Activated naive CD4-positive, alpha-beta T cell treated with anti-CD3 and anti-CD28 coated beads for 36 hours (primary cell): ENCODE measurements around the gene ELF1. TPM values are rescaled to one million over a fixed set of nuclear protein-coding genes. Genes with fewer than 3 reads are reported as not detected.

Experiments
- CTCF ChIA-PET: fragments of 350-600 bp; sonication (Branson Sonifier 250); formaldehyde crosslinking; loops from one replicate; lab custom pipeline; 2021; ENCODE audit warnings: antibody characterized with exemption; lab: Charles Lee
- DNase-seq: peaks from one replicate; pipeline ENCODE4 v3.0.0-alpha.2; 2020
- H3K27ac Mint-ChIP-seq: one replicate; pipeline ENCODE4 v1.8.0; 2021; ENCODE audit warnings: mild to moderate bottlenecking, mixed read lengths
- H3K27me3 Mint-ChIP-seq: one replicate; pipeline ENCODE4 v1.8.0; 2021; ENCODE audit warnings: low read depth, mixed read lengths
- H3K36me3 Mint-ChIP-seq: one replicate; pipeline ENCODE4 v1.8.0; 2021; ENCODE audit warnings: low read depth, mixed read lengths
- H3K4me1 Mint-ChIP-seq: one replicate; pipeline ENCODE4 v1.8.0; 2021; ENCODE audit warnings: low read depth, mixed read lengths
- H3K4me3 Mint-ChIP-seq: one replicate; pipeline ENCODE4 v1.8.0; 2021; ENCODE audit warnings: mild to moderate bottlenecking, moderate library complexity, mixed read lengths
- H3K9me3 Mint-ChIP-seq: one replicate; pipeline ENCODE4 v1.8.0; 2021; ENCODE audit warnings: mixed read lengths
- intact Hi-C: fragments of 100-400 bp; cut with micrococcal nuclease; formaldehyde crosslinking; loops from one replicate; pipeline ENCODE4 v1.15.1; 2023
- total RNA-seq, 2 experiments: library from RNA; stranded (reverse); gene quantifications; one replicate each; pipeline ENCODE4 v1.2.3, GENCODE V29; 2021

Gene ELF1
- total RNA-seq, 2 experiments from 2014 or later = 61.7 to 62.3 TPM

DNA sequence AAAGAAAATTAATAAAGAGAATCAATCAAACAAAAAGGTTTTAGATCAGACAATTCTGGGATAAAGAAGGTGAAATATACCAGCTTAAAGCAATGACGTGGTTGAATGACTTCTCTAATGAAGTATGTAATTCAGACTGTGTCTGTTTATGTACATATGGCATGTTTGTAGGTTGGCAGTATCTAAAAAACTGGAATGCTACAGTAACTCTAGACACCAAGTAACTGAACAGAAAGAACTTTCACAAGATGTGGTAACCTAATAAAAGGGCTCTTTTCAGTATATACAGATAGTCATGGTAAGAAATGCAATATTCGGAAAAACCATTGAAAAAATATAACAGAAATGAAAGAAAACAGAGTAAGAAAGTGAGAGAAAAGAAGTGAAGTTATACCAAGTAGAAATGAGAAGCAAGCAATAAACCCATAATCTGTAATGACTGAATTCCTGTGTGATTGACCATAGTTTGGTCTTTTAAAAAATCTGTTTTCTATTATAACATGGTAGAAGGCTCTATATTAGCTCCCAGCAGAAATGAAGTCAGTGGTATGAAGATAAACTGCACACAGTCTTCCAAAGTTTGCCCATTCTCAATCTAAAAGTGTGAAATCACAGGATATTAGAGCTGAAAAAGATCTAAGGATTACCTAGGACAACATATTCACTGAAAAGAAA lies 31.4 kb downstream of the ELF1 start:
- no peak for DNase-seq
- Mint-ChIP-seq H3K36me3 (peaks cover 1% of the 10 kb centered on the region), H3K9me3 (no peaks in the 10 kb centered on the region), H3K27me3 (no peaks in the 10 kb centered on the region), H3K4me1 (peaks cover 81% of the 10 kb centered on the region), H3K4me3 (no peak overlapping the region), H3K27ac (peak overlapping the region; percentile 28)
- intact Hi-C loops = loop anchor here (10.0 kb wide), 1 partner anchor 883 kb away; no protein-coding TSS in a partner anchor
- CTCF ChIA-PET = interaction anchor here (0.6 to 1.6 kb wide), 3 partner anchors 9 to 72 kb away, joined by 3 to 4 read pairs (median 4); no protein-coding TSS in a partner anchor

DNA sequence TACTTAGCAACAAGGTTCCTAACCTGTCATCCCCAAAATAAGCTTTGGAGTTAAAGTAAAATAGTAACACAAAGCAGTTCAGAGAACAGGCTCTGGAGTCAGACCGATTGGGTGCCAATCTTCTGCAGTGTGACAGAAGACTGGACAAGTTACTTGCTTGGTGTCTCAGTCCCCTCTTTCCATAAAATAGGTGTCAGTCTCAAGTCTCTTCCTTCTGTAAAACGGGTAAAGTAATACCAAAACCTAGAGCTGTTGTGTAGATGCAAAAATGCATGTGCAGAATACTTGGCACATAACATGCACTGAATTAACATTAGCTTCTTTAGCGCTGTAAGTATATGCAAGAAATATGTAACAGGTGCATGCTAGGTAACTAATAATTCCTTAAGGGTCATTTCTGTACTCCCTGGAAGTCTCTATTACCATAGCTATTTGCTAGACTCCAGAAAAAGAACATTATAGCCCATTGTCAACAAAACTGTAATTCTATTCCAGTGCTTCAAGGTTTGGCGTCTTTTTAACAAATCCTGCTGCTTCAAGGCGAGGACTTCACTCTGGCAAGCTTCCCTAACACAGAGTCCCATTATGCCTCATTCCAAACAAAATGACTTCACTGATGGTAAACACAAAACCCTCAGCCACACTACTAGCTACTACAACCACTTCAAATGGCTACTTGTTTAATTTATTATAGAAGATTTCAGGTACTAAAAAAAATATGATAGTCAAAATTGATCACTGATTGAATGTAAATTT lies 32.8 kb downstream of the ELF1 start:
- Mint-ChIP-seq H3K9me3 (no peaks in the 10 kb centered on the region), H3K36me3 (peaks cover 5% of the 10 kb centered on the region), H3K27ac (peak overlapping the region; percentile 100), H3K27me3 (no peaks in the 10 kb centered on the region), H3K4me3 (peak overlapping the region; percentile 75), H3K4me1 (peaks cover 69% of the 10 kb centered on the region)
- CTCF ChIA-PET = interaction anchor here (0.6 to 1.6 kb wide), 4 partner anchors 23 to 73 kb away, joined by 3 to 5 read pairs (median 4); no protein-coding TSS in a partner anchor
- intact Hi-C loops = loop anchor here (1.0 to 10.0 kb wide), 2 partner anchors 9 to 881 kb away; no protein-coding TSS in a partner anchor
- DNase-seq = no peak

DNA sequence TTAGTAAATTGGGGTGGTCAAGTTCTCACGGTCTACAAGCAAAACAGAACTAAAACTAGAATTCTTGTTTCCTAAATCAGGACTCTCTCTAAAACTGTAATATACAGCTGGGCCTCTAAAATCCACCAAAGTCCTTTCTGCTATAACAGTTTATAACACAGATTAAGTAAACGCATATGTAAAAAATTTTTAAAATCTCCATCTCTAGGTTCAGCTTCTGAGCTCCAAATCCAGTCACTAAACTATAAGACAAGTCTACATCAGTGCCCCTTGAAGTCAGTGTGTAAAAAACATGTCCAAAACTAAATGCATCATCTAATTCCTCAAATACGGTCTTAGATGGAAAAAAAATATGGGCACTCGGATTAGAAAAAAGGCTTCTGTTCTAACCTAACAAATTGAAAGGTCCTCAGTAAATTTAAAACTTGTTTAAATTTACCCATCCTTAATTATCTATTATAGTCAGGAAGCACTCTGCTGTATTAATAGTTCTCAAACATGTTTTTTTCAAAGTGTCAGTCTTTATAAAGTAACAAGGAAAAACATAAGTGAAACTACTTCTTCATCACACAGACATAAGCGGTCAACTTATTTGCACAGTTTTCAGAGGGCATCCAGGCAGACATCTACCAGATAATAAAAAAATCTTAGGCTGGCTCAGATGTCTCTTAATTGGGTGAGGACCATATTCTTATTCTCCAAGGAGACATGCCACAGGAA lies 33.6 kb downstream of the ELF1 start:
- CTCF ChIA-PET = interaction anchor here (1.2 to 1.5 kb wide), 2 partner anchors 11 to 64 kb away, joined by 3 to 4 read pairs; no protein-coding TSS in a partner anchor
- Mint-ChIP-seq H3K36me3 (peaks cover 9% of the 10 kb centered on the region), H3K4me3 (peak overlapping the region; percentile 75), H3K27ac (peak overlapping the region; percentile 100), H3K9me3 (no peaks in the 10 kb centered on the region), H3K27me3 (no peaks in the 10 kb centered on the region), H3K4me1 (peaks cover 66% of the 10 kb centered on the region)
- intact Hi-C loops = loop anchor here (1.0 to 10.0 kb wide), 2 partner anchors 10 to 881 kb away; no protein-coding TSS in a partner anchor
- DNase-seq = no peak

DNA sequence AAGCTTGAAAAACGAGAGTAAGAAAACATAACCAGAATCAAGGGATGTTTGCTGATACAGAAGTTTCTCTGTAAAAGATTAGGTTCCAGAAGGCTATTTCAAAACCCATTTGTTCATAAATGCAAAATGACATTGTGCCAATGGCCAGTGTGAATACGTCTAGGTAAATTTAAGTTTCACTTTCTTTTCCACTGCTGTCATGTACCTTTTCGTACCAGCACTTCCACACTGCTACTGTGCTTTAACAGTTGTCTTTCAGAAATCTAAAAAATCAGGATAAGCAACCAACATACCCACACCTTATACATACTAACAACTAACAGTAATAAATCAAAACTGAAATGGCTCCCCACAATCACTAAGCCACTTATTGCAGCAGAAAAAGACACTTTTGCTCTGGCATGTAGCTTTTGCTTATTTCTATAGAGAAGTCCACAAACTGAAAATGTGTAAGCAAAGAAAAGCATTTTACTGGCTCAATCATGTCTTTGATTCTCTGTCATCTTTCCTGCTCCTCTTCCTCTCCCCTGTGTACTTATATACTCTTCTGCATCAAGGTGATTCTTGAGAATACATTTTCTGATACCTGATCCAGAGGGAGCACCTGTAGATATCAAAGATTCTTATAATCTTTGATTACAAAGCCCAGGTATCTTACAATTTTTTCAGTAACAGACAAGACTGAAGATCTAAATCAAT lies 34.3 kb downstream of the ELF1 start:
- Mint-ChIP-seq H3K27ac (peak overlapping the region; percentile 100), H3K4me3 (peak overlapping the region; percentile 75), H3K36me3 (peaks cover 12% of the 10 kb centered on the region), H3K27me3 (no peaks in the 10 kb centered on the region), H3K9me3 (no peaks in the 10 kb centered on the region), H3K4me1 (peaks cover 65% of the 10 kb centered on the region)
- DNase-seq = no peak
- CTCF ChIA-PET = interaction anchor here (0.6 to 1.5 kb wide), 3 partner anchors 11 to 31 kb away, joined by 3 to 4 read pairs (median 3); no protein-coding TSS in a partner anchor
- intact Hi-C loops = loop anchor here (5.0 to 10.0 kb wide), 3 partner anchors 323 to 880 kb away; partner anchors contain the start of gene NAA16

DNA sequence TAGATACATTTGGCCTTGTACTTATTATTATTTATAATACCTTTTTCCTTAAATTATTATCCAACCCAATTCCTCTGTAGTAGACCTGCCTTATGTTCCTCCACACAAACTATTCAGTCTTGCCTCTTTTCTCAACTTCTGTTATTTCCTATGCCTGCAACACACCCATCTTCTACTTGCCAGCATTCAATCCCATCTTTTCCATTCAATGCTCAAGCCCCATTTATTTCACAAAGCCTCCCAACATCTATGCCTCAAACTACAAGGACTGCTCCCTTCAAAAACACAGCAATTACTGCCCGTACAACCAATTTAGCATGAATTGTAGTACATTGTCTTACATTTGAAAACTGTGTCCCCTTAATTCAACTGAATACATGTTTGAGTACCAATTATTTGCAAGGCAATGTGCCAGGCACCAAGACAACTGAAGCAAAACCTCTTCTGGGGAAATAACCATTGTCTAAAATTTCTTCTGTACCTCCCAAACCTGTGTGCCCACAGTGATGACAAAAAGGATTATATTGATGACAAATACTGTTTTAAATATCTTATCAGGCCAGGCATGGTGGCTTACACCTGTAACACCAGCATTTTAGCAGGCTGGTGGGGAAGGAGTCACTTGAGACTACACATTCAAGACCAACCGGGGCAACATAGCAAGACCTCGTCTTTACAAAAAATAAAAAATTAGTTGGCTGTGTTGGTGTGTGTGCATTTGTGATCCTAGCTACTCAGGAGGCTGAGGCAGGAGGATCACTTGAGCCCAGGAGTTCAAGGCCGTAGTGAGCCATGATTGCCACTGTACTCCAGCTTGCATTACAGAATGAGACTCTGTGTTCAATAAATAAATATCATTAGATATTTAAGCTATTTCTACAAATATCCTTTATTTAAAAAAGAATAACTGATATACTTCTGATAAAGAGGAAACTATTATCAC lies 35.1 kb downstream of the ELF1 start:
- Mint-ChIP-seq H3K9me3 (no peaks in the 10 kb centered on the region), H3K27ac (peak overlapping the region; percentile 100), H3K36me3 (peaks cover 16% of the 10 kb centered on the region), H3K4me3 (peak overlapping the region; percentile 75), H3K27me3 (no peaks in the 10 kb centered on the region), H3K4me1 (peaks cover 60% of the 10 kb centered on the region)
- DNase-seq = no peak
- intact Hi-C loops = loop anchor here (1.0 to 10.0 kb wide), 4 partner anchors 24 to 879 kb away; partner anchors contain the start of gene NAA16
- CTCF ChIA-PET = interaction anchor here (0.6 to 1.5 kb wide), 3 partner anchors 10 to 32 kb away, joined by 3 to 4 read pairs (median 3); no protein-coding TSS in a partner anchor

DNA sequence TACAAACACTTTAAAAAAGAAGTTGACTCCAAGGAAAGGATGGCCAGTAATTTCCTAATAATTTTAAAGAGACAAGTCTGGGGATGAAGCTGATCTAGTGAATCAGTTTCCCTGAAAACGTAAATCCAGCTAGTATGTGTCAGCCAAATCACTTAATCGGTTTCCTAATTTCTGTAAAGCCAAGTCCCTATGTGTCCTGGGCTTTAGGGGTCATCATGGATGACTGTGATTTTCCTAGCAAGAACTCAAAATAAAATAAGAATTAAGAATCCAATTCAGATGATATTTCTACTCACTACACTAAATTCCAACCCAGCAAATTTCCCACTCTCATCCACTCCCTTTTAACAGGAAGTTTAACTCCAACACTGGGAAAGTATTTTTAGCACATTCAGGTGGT lies 35.9 kb downstream of the ELF1 start:
- peaks cover 55% of the 10 kb centered on the region for H3K4me1 Mint-ChIP-seq
- no peaks in the 10 kb centered on the region for H3K9me3 Mint-ChIP-seq
- H3K27me3 Mint-ChIP-seq = no peaks in the 10 kb centered on the region
- peaks cover 18% of the 10 kb centered on the region for H3K36me3 Mint-ChIP-seq
- CTCF ChIA-PET = no interaction called here
- H3K4me3 Mint-ChIP-seq = peak overlapping the region; percentile 90
- peak overlapping the region; percentile 100 for H3K27ac Mint-ChIP-seq
- intact Hi-C loops = loop anchor here (1.0 to 10.0 kb wide), 4 partner anchors 25 to 878 kb away; partner anchors contain the start of gene NAA16
- no peak for DNase-seq

DNA sequence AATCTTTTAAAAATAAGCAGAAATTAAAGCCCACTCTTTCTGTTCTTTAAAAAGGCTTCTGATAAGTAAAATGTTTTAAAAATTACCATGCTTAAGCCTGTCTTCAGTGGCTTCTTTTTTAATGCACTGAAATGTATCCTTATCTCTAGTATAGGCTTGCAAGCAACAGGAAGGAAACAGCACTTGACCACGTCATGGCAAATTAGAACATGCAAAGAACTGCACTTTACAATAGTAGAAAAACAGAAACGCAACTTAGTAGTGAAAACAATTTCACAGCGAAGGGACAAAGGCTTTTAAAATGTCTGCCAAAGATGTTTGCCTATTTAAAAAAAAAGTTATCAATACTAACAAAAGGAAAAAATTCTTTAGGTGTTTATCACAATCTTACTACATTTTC lies 36.3 kb downstream of the ELF1 start:
- Mint-ChIP-seq H3K36me3 (peaks cover 23% of the 10 kb centered on the region), H3K4me3 (peak overlapping the region; percentile 90), H3K27ac (peak overlapping the region; percentile 100), H3K9me3 (no peaks in the 10 kb centered on the region), H3K27me3 (no peaks in the 10 kb centered on the region), H3K4me1 (peaks cover 55% of the 10 kb centered on the region)
- intact Hi-C loops = loop anchor here (1.0 to 10.0 kb wide), 7 partner anchors 8 to 878 kb away; partner anchors contain the start of genes ELF1 and NAA16
- CTCF ChIA-PET = interaction anchor here (2.7 kb wide), 1 partner anchor 36 kb away, joined by 8 read pairs; the partner anchor contains the start of gene ELF1
- DNase-seq = peak; percentile 60

DNA sequence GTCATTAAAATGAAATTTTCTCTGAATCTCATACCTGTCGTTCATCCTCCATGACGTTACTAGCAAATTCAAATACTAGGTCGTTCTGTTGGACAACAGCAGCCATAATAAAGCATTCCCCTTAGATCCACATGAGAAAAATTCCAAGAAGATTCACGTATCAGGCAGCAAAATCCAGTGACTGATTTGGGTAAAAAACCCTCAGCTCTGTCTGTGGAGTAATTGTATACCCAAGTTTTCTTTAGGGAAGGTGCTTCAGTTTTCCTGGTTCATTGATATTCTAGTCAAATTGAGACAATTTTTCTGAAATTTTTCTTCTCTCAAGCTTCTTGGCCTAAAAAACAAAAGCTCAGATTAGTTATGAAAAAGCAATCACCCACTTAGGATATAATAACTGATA lies 37.2 kb downstream of the ELF1 start:
- H3K27me3 Mint-ChIP-seq = no peaks in the 10 kb centered on the region
- H3K4me3 Mint-ChIP-seq = peak overlapping the region; percentile 90
- H3K36me3 Mint-ChIP-seq = peaks cover 28% of the 10 kb centered on the region
- no peaks in the 10 kb centered on the region for H3K9me3 Mint-ChIP-seq
- no peak for DNase-seq
- intact Hi-C loops = loop anchor here (1.0 to 10.0 kb wide), 6 partner anchors 8 to 877 kb away; partner anchors contain the start of genes ELF1 and NAA16
- CTCF ChIA-PET = interaction anchor here (0.6 to 2.7 kb wide), 6 partner anchors 10 to 37 kb away, joined by 3 to 8 read pairs (median 4); partner anchors contain the start of gene ELF1
- H3K27ac Mint-ChIP-seq = peak overlapping the region; percentile 100
- peaks cover 59% of the 10 kb centered on the region for H3K4me1 Mint-ChIP-seq

DNA sequence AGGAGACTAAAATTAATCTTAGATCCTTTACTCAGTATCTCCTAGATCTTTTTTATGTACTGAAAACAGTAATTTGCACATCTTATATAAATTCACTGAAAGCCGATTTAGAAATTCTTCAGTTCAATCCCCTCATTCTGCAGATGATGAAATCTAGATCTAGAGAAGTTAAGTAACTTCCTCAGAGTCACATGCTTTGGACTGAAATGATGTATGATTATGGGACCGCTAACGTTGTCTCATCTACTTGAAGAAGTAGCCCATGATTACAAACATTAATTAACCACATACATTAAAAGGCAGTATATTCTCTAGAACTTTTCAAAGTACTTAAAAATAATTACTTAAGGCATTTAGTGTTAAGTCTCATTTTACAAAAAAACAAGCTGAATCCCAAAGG lies 37.8 kb downstream of the ELF1 start:
- no peak for DNase-seq
- H3K4me3 Mint-ChIP-seq = peak overlapping the region; percentile 90
- peaks cover 61% of the 10 kb centered on the region for H3K4me1 Mint-ChIP-seq
- H3K36me3 Mint-ChIP-seq = peaks cover 30% of the 10 kb centered on the region
- CTCF ChIA-PET = interaction anchor here (0.6 to 2.7 kb wide), 8 partner anchors 10 to 38 kb away, joined by 3 to 8 read pairs (median 4); partner anchors contain the start of gene ELF1
- no peaks in the 10 kb centered on the region for H3K9me3 Mint-ChIP-seq
- peak overlapping the region; percentile 100 for H3K27ac Mint-ChIP-seq
- H3K27me3 Mint-ChIP-seq = no peaks in the 10 kb centered on the region
- intact Hi-C loops = loop anchor here (5.0 to 10.0 kb wide), 3 partner anchors 319 to 877 kb away; partner anchors contain the start of gene NAA16

DNA sequence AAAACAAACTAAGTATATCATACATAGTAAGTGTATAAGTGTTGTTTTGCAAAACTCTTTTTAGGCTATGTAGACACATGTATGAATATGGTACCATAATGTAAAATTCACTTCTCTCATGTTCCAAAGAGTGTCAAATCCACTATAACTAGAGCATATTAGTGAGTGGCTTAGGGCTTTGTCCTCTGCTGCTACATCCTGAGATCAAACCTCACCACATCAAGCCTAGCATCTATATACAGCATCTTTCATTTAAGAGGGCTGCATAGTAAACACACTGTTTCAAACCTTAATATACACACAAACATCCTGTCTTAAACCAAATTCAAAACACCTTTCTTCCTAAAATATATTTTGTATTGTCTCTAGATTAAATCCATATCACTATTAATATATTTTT lies 38.7 kb downstream of the ELF1 start:
- H3K4me3 Mint-ChIP-seq = peak overlapping the region; percentile 90
- H3K27me3 Mint-ChIP-seq = no peaks in the 10 kb centered on the region
- H3K36me3 Mint-ChIP-seq = peaks cover 31% of the 10 kb centered on the region
- intact Hi-C loops = loop anchor here (5.0 to 10.0 kb wide), 3 partner anchors 318 to 876 kb away; partner anchors contain the start of gene NAA16
- CTCF ChIA-PET = interaction anchor here (1.1 to 2.7 kb wide), 4 partner anchors 10 to 38 kb away, joined by 4 to 8 read pairs (median 6); partner anchors contain the start of gene ELF1
- no peaks in the 10 kb centered on the region for H3K9me3 Mint-ChIP-seq
- no peak for DNase-seq
- H3K4me1 Mint-ChIP-seq = peaks cover 61% of the 10 kb centered on the region
- peak overlapping the region; percentile 100 for H3K27ac Mint-ChIP-seq
